Lung (tissue), 12 donors: ENCODE measurements around the gene NGEF. TPM values are rescaled to one million over a fixed set of nuclear protein-coding genes. Genes with fewer than 3 reads are reported as not detected.

ENCODE experiments used
- ATAC-seq: fragments of 200-7000 bp; cut with Tn5 transposase; one replicate; pipeline ENCODE4 v1.9.1; 2020; ENCODE audit warnings: moderate number of reproducible peaks; ENCODE audit not compliant: insufficient read depth, low FRiP score
- DNase-seq, 3 donors: peaks; one replicate each; pipeline ENCODE4 v3.0.0-alpha.2; 2013 to 2017
- H3K27ac ChIP-seq, 2 donors: one replicate each; pipeline ENCODE4 v1.5.1; 2013; ENCODE audit warnings: mild to moderate bottlenecking in 2 of 2, moderate library complexity in 2 of 2, control low read depth in 1 of 2, inconsistent platforms in 1 of 2, low read depth in 1 of 2, low read length in 1 of 2
- H3K27me3 ChIP-seq, 3 donors: one replicate each; pipeline ENCODE4 v1.5.1; 2013; ENCODE audit warnings: low read length in 2 of 3; ENCODE audit not compliant: control insufficient read depth in 3 of 3, insufficient read depth in 3 of 3
- H3K36me3 ChIP-seq, 4 donors: one replicate each; pipeline ENCODE4 v1.5.1; 2013; ENCODE audit warnings: low read length in 4 of 4, mild to moderate bottlenecking in 1 of 4, moderate library complexity in 1 of 4; ENCODE audit not compliant: control insufficient read depth in 4 of 4, insufficient read depth in 4 of 4
- H3K4me1 ChIP-seq, 5 donors: one replicate each; pipeline ENCODE4 v1.5.1; 2013; ENCODE audit warnings: low read length in 5 of 5, mild to moderate bottlenecking in 2 of 5, moderate library complexity in 1 of 5; ENCODE audit not compliant: control insufficient read depth in 5 of 5, insufficient read depth in 5 of 5
- H3K4me3 ChIP-seq: one replicate; pipeline ENCODE4 v1.5.1; 2013; ENCODE audit warnings: mild to moderate bottlenecking, control low read depth, moderate library complexity
- H3K9ac ChIP-seq, 2 donors: one replicate each; pipeline ENCODE4 v1.5.1; 2013; ENCODE audit warnings: low read length in 2 of 2, control low read depth in 1 of 2; ENCODE audit not compliant: insufficient read depth in 1 of 2
- H3K9me3 ChIP-seq, 4 donors: one replicate each; pipeline ENCODE4 v1.5.1; 2013; ENCODE audit warnings: low read length in 3 of 4, mild to moderate bottlenecking in 1 of 4, moderate library complexity in 1 of 4; ENCODE audit not compliant: control insufficient read depth in 4 of 4, insufficient read depth in 3 of 4
- WGBS, 2 donors: extraction: QIAGEN DNeasy Blood & Tissue Kit; methylation state at CpG; one replicate each; pipeline ENCODE4 v1.1.7; 2013; 5-methylcytosine and 5-hydroxymethylcytosine counted together
- polyA plus RNA-seq, 2 donors: library from polyadenylated mRNA; stranded (reverse); fragments of 200-250 nt; gene quantifications; one replicate each; pipeline ENCODE4 v1.2.1, GENCODE V29; 2013
- total RNA-seq, 2 donors: library from RNA; depleted of rRNA in 1 of 2; stranded (reverse); fragments of >200 nt in 1 of 2; gene quantifications; one replicate each; pipeline ENCODE4 v1.2.1, GENCODE V29; 2014 to 2021
- TF ChIP-seq, protein P1 (sequence below): IDR thresholded peaks from 2 replicates; pipeline ENCODE4 v1.5.1; 2012; ENCODE audit warnings: mild to moderate bottlenecking; ENCODE audit errors: control extremely low read depth, extremely low read depth
- donor health status: control.
- donor health status: control.
- donor health status: Bipolar disorder and iron deficiency.
- donor health status: healthy.
- donor health status: DM: yes; HTN: yes; CAD: no.

Gene NGEF
- total and polyA plus RNA-seq, 4 donors = 0.35 to 2.4 (median 1.5) TPM

DNA sequence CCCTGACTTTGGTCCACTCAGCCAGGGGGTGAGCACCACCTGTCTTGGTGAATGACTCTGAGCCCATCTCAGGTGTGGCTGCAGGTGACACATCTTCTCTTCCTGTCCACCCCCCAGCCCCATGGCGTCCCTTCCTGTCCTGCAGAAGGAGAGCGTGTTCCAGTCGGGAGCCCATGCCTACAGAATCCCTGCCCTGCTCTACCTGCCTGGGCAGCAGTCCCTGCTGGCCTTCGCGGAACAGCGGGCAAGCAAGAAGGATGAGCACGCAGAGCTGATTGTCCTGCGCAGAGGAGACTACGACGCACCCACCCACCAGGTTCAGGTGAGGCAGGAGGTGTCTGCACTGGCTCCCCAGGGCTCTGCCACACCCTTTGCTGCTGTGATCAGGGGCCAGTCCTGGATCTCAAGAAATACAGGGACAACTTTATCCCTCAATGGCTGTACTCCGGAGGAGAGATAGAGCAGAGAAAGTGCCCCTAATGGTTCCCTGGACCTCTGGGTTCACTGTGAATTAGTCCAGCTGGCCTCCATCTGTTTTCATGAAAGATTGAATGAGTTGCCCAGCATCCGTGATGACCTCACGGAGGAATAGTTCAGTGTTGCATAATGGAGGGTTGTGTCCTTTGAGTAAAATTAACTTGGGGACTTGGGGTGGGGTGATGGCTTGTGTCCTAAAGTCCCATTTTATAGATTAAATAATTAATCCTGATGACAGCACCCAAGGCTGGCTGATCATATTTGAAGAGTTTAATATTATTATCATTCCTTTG, 19.7 kb upstream of the NGEF start, which contains the start of gene NEU2:
TSS of gene NEU2 (plus strand) at position 122 of the 770 bp plus-strand sequence. CDS start at position 122, 0 bp downstream.
- ATAC-seq (no peak), DNase-seq (no peak)
- Histone ChIP-seq H3K9me3 (no peaks in the 10 kb centered on the region), H3K9ac (no peak within 1 kb of the TSS), H3K36me3 (no peaks in the 10 kb centered on the region), H3K27me3 (no peaks in the 10 kb centered on the region), H3K4me1 (no peaks in the 10 kb centered on the region), H3K4me3 (no peak within 1 kb of the TSS), H3K27ac (no peak within 1 kb of the TSS)
- WGBS, 2 donors = 92 to 93% methylated on average over 13 of the region's 13 CpGs
- TF ChIP-seq, protein P1, sequence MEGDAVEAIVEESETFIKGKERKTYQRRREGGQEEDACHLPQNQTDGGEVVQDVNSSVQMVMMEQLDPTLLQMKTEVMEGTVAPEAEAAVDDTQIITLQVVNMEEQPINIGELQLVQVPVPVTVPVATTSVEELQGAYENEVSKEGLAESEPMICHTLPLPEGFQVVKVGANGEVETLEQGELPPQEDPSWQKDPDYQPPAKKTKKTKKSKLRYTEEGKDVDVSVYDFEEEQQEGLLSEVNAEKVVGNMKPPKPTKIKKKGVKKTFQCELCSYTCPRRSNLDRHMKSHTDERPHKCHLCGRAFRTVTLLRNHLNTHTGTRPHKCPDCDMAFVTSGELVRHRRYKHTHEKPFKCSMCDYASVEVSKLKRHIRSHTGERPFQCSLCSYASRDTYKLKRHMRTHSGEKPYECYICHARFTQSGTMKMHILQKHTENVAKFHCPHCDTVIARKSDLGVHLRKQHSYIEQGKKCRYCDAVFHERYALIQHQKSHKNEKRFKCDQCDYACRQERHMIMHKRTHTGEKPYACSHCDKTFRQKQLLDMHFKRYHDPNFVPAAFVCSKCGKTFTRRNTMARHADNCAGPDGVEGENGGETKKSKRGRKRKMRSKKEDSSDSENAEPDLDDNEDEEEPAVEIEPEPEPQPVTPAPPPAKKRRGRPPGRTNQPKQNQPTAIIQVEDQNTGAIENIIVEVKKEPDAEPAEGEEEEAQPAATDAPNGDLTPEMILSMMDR = no peak

DNA sequence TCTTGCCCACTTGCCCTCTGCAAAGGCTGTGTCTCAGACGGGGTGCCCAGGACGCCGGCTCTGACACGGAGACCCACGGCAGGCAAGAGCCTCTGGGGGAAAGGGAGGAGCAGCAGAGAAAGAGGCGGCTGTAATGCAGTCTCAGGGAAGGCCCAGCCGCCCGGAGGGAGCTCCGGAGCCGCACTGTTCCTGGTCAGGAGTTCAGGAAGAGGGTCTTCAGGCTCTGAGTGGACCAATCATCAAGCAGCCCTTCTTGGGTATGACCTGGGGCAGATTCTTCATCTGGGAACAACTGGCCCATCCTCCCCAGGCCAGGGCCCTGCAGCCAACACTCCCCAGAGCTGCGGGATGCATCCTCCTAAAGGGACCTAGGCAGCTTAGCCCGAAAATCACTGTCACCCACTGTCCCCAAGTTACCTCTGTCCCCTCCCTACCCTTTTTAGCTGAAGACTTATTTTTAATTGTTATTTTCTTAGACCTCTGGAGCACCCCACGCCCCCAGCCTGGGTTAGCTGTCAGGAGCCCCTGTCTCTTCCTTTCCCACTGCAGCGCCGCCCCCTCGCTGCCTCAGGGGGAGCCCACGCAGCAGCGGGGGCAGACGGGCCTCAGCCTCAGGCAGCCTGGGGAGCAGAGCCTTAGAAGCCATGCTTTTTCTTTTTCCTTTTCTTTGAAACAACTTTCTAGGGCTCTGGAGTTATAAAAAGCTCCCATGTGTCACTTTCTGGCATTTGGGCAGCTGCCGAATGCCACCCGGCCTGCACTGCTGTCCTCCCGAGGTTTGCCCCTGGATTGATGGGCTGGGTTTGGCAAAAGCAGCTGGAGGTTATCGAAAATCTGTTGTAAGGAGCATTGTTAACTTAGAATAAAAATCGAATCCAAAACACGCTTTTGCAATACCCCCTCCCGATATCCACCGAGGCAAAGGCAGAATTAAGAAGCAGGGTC, 18.8 kb upstream of the NGEF start:
- Histone ChIP-seq H3K27ac (no peak overlapping the region), H3K36me3 (no peaks in the 10 kb centered on the region), H3K27me3 (no peaks in the 10 kb centered on the region), H3K9me3 (no peaks in the 10 kb centered on the region), H3K9ac (no peak overlapping the region), H3K4me3 (no peak overlapping the region), H3K4me1 (no peaks in the 10 kb centered on the region)
- TF ChIP-seq, protein P1 = no peak
- ATAC-seq (no peak), DNase-seq (no peak)
- 88 to 91% methylated on average over 27 of the region's 27 CpGs for WGBS, 2 donors

DNA sequence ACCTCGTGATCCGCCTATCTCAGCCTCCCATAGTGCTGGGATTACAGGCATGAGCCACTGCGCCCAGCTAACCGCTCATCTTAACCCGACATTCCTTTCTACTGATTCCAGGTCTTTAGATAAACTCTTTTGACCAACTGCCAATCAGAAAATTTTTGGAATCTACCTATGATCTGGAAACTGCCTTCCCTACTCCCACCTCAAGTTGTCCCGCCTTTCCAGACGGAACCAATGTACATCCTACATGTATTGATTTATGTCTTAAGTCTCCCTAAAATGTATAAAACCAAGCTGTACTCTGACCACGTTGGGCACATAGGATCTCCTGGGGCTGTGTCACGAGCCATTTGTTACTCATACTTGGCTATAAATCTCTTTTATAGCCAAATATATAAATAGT, 16.3 kb upstream of the NGEF start:
- H3K4me1 ChIP-seq = no peaks in the 10 kb centered on the region
- no peak overlapping the region for H3K27ac ChIP-seq
- no peak overlapping the region for H3K9ac ChIP-seq
- 94 to 95% methylated on average over 9 of the region's 9 CpGs for WGBS, 2 donors
- ATAC-seq = no peak
- no peaks in the 10 kb centered on the region for H3K9me3 ChIP-seq
- no peak for DNase-seq
- no peaks in the 10 kb centered on the region for H3K27me3 ChIP-seq
- no peaks in the 10 kb centered on the region for H3K36me3 ChIP-seq
- TF ChIP-seq, protein P1 = no peak
- H3K4me3 ChIP-seq = no peak overlapping the region
